ENCODE data around the gene ARPC1B. TPM values are rescaled to one million over a fixed set of nuclear protein-coding genes. Genes with fewer than 3 reads are reported as not detected.

ARPC1B gene
- total and polyA plus RNA-seq, 2 donors = 186 to 204 TPM

DNA sequence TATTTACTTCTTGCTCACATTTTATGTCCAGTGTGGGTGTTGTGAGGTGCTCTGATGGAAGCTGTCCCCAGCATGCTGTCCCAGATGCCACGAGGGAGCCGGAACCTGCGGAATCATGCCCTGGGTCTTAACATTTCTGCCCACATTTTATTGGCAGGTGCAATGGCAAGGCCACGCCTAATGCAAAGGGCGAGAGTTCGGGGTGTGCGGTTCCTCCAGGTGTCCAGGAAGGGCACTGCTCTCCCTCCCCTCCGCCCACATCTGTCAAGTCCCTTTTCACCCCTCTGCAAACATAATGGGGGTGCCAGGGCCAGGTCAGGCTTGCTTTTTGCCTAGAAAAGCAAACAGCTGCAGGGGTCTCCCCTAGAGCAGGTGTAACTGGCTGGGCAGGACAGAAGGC, 17.5 kb downstream of the ARPC1B start:
- Histone ChIP-seq H3K4me3 (ENCODE audit: low read length in 2 of 2) (no peak overlapping the region), H3K27me3 (ENCODE audit: control insufficient read depth in 2 of 2, insufficient read depth in 1 of 2, low read length in 1 of 2) (no peaks in the 10 kb centered on the region), H3K27ac (ENCODE audit: low read depth in 1 of 2, low read length in 1 of 2) (no peak overlapping the region), H3K9me3 (ENCODE audit: control insufficient read depth in 2 of 2, insufficient read depth in 1 of 2, low read length in 1 of 2) (no peaks in the 10 kb centered on the region), H3K4me1 (ENCODE audit: control insufficient read depth in 2 of 2, insufficient read depth in 2 of 2, low read length in 2 of 2) (peaks cover 6 to 16% of the 10 kb centered on the region in 2 donors), H3K36me3 (ENCODE audit: control insufficient read depth in 2 of 2, insufficient read depth in 2 of 2, low read length in 1 of 2) (peaks cover 77 to 85% of the 10 kb centered on the region in 2 donors)
- no peak for DNase-seq (ENCODE audit: low read depth in 6 of 9, low spot score in 9 of 9)
- 93% methylated on average over 8 of the region's 8 CpGs for WGBS

DNA sequence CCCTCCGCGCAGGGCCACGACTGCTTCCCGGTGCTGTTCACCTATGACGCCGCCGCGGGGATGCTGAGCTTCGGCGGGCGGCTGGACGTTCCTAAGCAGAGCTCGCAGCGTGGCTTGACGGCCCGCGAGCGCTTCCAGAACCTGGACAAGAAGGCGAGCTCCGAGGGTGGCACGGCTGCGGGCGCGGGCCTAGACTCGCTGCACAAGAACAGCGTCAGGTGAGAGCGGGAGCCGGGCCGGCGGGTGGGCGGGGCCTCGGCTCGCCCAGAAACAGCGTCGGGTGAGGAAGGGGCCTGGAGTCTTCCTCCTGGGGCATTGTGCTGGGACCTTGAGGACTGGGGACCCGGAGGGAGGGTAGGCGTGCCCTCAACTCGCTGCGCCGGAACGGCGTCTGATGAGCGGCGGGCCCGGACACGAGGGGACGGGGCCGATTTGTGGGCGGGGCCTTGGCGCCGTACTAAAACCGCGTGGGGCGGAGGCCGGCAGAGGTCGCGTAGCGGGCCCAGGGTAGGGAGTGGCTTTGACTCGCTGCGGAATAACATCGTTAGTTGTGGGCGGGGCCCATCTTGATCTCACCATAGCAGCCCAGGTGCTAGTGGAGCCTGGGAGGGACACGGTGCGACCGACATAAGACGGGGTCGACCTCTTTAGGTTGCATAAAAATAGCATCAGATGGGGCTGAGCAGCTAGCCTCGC, 18.3 kb downstream of the ARPC1B start:
- H3K4me3 ChIP-seq (ENCODE audit: low read length in 2 of 2) = peak overlapping the region; percentile 52 to 55
- DNase-seq (ENCODE audit: low read depth in 6 of 9, low spot score in 9 of 9) = peak in 3 of 9 donors; percentile 54 to 81 (median 68)
- H3K4me1 ChIP-seq (ENCODE audit: control insufficient read depth in 2 of 2, insufficient read depth in 2 of 2, low read length in 2 of 2) = peaks cover 6 to 16% of the 10 kb centered on the region in 2 donors
- H3K36me3 ChIP-seq (ENCODE audit: control insufficient read depth in 2 of 2, insufficient read depth in 2 of 2, low read length in 1 of 2) = peaks cover 79 to 85% of the 10 kb centered on the region in 2 donors
- no peaks in the 10 kb centered on the region for H3K27me3 ChIP-seq (ENCODE audit: control insufficient read depth in 2 of 2, insufficient read depth in 1 of 2, low read length in 1 of 2)
- no peaks in the 10 kb centered on the region for H3K9me3 ChIP-seq (ENCODE audit: control insufficient read depth in 2 of 2, insufficient read depth in 1 of 2, low read length in 1 of 2)
- WGBS = 35% methylated on average over 68 of the region's 68 CpGs
- H3K27ac ChIP-seq (ENCODE audit: low read depth in 1 of 2, low read length in 1 of 2) = peak overlapping the region in 1 of 2 donors; percentile 46

DNA sequence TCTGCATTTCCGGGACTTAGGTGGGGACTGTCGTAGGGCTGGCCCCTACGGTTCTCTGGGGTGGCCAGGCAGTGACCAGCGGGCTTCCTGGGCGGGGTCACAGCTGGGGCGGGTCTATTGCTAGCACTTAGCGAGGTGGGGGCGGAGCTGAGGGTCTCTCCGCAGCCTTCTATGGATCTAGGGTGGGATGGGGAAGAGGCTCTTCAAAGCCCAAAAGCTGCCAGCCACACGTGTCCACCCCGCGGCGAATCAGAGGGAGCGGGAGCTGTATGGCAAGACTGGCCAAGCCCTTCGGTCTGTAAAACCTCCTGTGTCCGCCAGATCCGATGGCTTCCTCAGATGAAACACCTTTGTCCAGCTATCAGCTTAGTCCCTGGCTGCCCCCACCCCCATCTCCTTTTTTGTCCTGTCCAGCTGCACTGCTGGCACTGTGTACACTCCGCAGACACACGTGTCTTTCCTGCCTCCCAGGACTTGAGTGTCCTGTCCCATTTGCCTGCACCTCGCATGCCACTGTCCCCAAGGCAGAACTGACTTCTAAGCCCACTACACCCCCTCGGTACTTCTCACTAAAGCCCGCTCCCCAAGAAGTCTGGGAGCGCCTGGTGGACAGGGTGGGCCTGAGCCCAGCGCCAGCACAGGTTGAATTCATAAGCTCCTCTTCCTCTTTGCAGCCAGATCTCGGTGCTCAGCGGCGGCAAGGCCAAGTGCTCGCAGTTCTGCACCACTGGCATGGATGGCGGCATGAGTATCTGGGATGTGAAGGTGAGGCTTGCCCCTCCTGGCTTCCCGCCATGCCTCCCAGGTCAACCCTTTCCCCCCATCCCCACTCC, 19.0 kb downstream of the ARPC1B start:
- peak overlapping the region; percentile 52 to 55 for H3K4me3 ChIP-seq (ENCODE audit: low read length in 2 of 2)
- no peak overlapping the region for H3K27ac ChIP-seq (ENCODE audit: low read depth in 1 of 2, low read length in 1 of 2)
- peaks cover 74 to 85% of the 10 kb centered on the region in 2 donors for H3K36me3 ChIP-seq (ENCODE audit: control insufficient read depth in 2 of 2, insufficient read depth in 2 of 2, low read length in 1 of 2)
- peaks cover 6 to 16% of the 10 kb centered on the region in 2 donors for H3K4me1 ChIP-seq (ENCODE audit: control insufficient read depth in 2 of 2, insufficient read depth in 2 of 2, low read length in 2 of 2)
- WGBS = 81% methylated on average over 30 of the region's 30 CpGs
- no peaks in the 10 kb centered on the region for H3K9me3 ChIP-seq (ENCODE audit: control insufficient read depth in 2 of 2, insufficient read depth in 1 of 2, low read length in 1 of 2)
- DNase-seq (ENCODE audit: low read depth in 6 of 9, low spot score in 9 of 9) = no peak
- no peaks in the 10 kb centered on the region for H3K27me3 ChIP-seq (ENCODE audit: control insufficient read depth in 2 of 2, insufficient read depth in 1 of 2, low read length in 1 of 2)

DNA sequence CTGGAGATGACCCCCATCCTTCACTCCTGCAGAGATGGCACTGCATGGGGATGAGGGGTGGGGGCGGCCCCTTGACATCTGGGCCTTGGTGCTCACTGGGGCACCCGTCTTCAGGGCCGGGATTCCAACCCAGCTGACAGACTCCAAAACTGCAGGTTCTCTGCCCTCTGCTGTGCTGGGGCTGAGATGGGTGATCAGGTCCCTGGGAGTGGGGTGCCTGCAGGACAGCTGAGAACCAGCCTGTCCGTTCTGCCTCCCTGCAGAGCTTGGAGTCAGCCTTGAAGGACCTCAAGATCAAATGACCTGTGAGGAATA, 19.6 kb downstream of the ARPC1B start:
- H3K4me1 ChIP-seq (ENCODE audit: control insufficient read depth in 2 of 2, insufficient read depth in 2 of 2, low read length in 2 of 2) = peaks cover 6 to 16% of the 10 kb centered on the region in 2 donors
- H3K9me3 ChIP-seq (ENCODE audit: control insufficient read depth in 2 of 2, insufficient read depth in 1 of 2, low read length in 1 of 2) = no peaks in the 10 kb centered on the region
- 95% methylated on average over 4 of the region's 4 CpGs for WGBS
- no peak overlapping the region for H3K4me3 ChIP-seq (ENCODE audit: low read length in 2 of 2)
- H3K27me3 ChIP-seq (ENCODE audit: control insufficient read depth in 2 of 2, insufficient read depth in 1 of 2, low read length in 1 of 2) = no peaks in the 10 kb centered on the region
- DNase-seq (ENCODE audit: low read depth in 6 of 9, low spot score in 9 of 9) = no peak
- no peak overlapping the region for H3K27ac ChIP-seq (ENCODE audit: low read depth in 1 of 2, low read length in 1 of 2)
- peaks cover 79 to 88% of the 10 kb centered on the region in 2 donors for H3K36me3 ChIP-seq (ENCODE audit: control insufficient read depth in 2 of 2, insufficient read depth in 2 of 2, low read length in 1 of 2)

DNA sequence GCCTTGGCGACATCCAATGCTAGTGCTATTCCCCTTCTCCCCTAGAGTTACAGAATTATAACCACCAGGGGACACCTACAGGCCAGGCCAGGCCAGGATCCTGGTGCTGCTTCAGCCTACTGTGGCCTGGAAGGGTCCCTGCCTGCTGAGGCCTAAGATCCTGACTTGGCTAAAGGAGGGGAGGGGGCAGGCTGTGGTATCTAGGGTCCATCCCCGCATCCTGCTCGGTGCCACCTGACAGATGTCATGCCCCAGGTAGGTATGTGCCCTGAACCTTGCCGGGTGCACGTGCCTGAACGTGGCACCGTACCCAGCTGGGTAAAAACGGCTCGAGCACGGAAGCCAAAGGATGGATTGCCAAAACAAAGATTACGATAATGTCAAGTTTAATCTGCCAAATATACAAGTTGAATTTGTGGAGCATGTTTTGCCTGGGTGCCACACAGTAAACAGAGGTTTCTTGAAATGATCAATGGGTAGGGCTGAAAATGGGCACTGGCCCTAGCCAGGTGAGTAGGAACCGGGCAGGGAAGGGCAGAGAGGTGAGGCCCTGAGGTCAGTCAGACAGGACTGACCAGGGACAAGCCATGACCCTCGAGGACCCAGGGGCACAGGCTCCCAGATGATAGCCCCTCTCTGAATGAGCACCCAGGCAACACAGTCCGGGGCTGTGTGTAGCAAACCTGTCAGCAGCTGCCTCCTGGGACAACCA, 21.2 kb downstream of the ARPC1B start:
- H3K9me3 ChIP-seq (ENCODE audit: control insufficient read depth in 2 of 2, insufficient read depth in 1 of 2, low read length in 1 of 2) = no peaks in the 10 kb centered on the region
- peaks cover 80 to 88% of the 10 kb centered on the region in 2 donors for H3K36me3 ChIP-seq (ENCODE audit: control insufficient read depth in 2 of 2, insufficient read depth in 2 of 2, low read length in 1 of 2)
- H3K27ac ChIP-seq (ENCODE audit: low read depth in 1 of 2, low read length in 1 of 2) = no peak overlapping the region
- no peaks in the 10 kb centered on the region for H3K27me3 ChIP-seq (ENCODE audit: control insufficient read depth in 2 of 2, insufficient read depth in 1 of 2, low read length in 1 of 2)
- no peak overlapping the region for H3K4me3 ChIP-seq (ENCODE audit: low read length in 2 of 2)
- 97% methylated on average over 14 of the region's 14 CpGs for WGBS
- no peak for DNase-seq (ENCODE audit: low read depth in 6 of 9, low spot score in 9 of 9)
- H3K4me1 ChIP-seq (ENCODE audit: control insufficient read depth in 2 of 2, insufficient read depth in 2 of 2, low read length in 2 of 2) = peaks cover 6 to 16% of the 10 kb centered on the region in 2 donors

DNA sequence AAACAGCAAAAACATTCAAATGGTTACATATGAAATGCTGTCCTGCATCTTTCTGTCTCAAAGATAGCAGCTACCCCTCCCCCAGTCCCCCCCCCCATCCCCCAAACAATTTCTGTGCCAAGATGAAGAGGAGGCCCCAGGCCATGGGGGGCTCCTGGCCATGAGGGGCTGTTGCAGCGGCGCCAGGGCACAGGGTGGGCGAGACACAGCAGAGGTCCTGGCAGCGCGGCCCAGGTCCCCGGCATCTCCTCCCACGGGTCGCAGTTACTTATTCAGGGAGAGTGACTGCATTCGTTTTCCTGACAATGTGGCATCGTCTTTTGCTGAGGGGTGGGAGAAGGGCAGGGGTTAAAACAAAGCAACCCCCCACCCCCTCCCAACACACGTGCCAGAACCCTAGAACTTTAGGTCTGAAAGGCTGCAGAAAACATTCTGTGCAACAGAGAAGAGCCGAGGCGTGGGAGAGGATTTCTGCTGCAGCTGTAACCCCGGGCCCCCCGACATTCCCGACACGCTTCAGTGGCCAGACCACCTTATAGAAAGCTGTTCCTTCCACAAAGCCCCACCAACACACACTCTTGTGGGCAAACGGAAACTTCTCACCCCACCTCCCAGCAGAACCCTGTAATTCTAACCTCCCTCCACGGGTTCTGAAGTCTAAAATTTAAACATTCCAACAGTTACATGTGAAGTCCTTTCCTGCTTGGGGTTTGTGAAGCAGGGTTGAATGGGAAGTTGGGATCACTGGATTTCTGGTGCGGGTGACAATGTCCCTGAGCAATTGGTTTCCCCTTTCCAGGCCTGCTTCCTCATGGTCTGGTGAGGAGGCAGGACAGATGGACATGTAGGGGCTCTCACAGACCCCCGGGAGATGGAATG, 22.1 kb downstream of the ARPC1B start:
- H3K36me3 ChIP-seq (ENCODE audit: control insufficient read depth in 2 of 2, insufficient read depth in 2 of 2, low read length in 1 of 2) = peaks cover 79 to 85% of the 10 kb centered on the region in 2 donors
- 95% methylated on average over 21 of the region's 21 CpGs for WGBS
- no peak overlapping the region for H3K4me3 ChIP-seq (ENCODE audit: low read length in 2 of 2)
- no peak overlapping the region for H3K27ac ChIP-seq (ENCODE audit: low read depth in 1 of 2, low read length in 1 of 2)
- no peaks in the 10 kb centered on the region for H3K27me3 ChIP-seq (ENCODE audit: control insufficient read depth in 2 of 2, insufficient read depth in 1 of 2, low read length in 1 of 2)
- DNase-seq (ENCODE audit: low read depth in 6 of 9, low spot score in 9 of 9) = no peak
- H3K9me3 ChIP-seq (ENCODE audit: control insufficient read depth in 2 of 2, insufficient read depth in 1 of 2, low read length in 1 of 2) = no peaks in the 10 kb centered on the region
- peaks cover 6 to 16% of the 10 kb centered on the region in 2 donors for H3K4me1 ChIP-seq (ENCODE audit: control insufficient read depth in 2 of 2, insufficient read depth in 2 of 2, low read length in 2 of 2)

DNA sequence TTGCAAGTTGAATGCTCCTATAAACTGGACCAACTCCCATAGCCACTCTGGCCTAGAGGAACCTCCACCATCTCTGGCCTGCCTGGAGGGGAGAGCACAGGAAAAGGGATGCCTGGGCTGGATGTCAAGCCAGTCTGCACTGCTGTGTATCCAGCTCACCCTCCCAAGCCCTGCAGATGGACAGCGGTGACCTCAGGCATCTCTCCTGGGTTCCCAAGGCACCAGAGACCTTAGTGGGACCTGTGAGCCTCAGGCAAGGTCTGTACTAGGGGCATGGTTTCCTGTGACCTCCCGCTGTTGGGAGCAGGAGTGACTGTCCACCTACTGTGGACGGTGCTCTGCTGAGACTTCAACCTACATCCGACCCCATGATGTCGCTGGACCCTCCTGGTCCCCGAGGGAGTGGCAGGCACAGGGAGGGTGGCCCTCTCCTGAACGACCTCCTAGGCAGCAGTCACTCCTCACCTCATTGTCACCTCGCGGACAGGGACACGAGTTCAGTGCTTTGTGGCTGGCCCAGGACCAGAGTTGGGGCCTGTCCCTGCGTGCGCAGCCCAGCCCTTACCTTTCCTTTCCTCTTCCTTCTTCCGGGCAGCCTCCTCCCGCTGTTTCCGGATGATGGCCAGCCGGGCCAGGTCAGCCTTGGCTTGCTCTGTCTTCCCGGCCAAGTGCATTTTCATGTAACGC, 22.9 kb downstream of the ARPC1B start:
- Histone ChIP-seq H3K36me3 (ENCODE audit: control insufficient read depth in 2 of 2, insufficient read depth in 2 of 2, low read length in 1 of 2) (peaks cover 80 to 85% of the 10 kb centered on the region in 2 donors), H3K4me1 (ENCODE audit: control insufficient read depth in 2 of 2, insufficient read depth in 2 of 2, low read length in 2 of 2) (peaks cover 2 to 12% of the 10 kb centered on the region in 2 donors), H3K27me3 (ENCODE audit: control insufficient read depth in 2 of 2, insufficient read depth in 1 of 2, low read length in 1 of 2) (no peaks in the 10 kb centered on the region), H3K9me3 (ENCODE audit: control insufficient read depth in 2 of 2, insufficient read depth in 1 of 2, low read length in 1 of 2) (no peaks in the 10 kb centered on the region), H3K4me3 (ENCODE audit: low read length in 2 of 2) (no peak overlapping the region), H3K27ac (ENCODE audit: low read depth in 1 of 2, low read length in 1 of 2) (no peak overlapping the region)
- DNase-seq (ENCODE audit: low read depth in 6 of 9, low spot score in 9 of 9) = no peak
- 95% methylated on average over 18 of the region's 18 CpGs for WGBS

DNA sequence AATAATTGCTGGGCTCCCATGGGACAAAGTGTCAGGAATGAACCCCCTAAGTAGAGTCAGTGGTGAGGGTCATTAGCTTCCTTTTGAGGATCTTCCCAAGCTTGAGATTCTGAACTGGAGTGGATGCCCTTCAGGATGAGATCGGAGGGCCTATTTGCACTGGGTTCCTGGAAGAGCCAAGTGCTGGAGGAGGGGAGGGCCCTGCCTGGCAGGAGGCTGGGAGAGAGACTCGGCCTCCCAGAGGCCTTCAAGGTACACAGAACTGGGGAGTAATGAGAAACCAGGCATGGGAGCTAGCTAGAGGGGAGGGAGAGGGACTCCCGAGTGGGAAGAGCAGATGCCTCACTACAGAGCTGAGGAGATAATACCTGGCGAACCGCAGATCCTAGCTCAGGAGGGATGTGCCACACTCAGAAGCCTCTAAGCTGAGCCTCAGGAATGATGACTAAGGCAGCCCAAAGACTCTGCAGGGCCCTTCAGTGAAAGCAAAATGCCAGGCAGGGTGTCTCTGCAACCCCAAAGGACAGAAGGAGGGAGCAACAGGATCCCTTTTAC, 24.4 kb downstream of the ARPC1B start:
- H3K27me3 ChIP-seq (ENCODE audit: control insufficient read depth in 2 of 2, insufficient read depth in 1 of 2, low read length in 1 of 2) = no peaks in the 10 kb centered on the region
- 97% methylated on average over 5 of the region's 5 CpGs for WGBS
- H3K9me3 ChIP-seq (ENCODE audit: control insufficient read depth in 2 of 2, insufficient read depth in 1 of 2, low read length in 1 of 2) = no peaks in the 10 kb centered on the region
- no peak for DNase-seq (ENCODE audit: low read depth in 6 of 9, low spot score in 9 of 9)
- H3K4me1 ChIP-seq (ENCODE audit: control insufficient read depth in 2 of 2, insufficient read depth in 2 of 2, low read length in 2 of 2) = no peaks in the 10 kb centered on the region
- no peak overlapping the region for H3K27ac ChIP-seq (ENCODE audit: low read depth in 1 of 2, low read length in 1 of 2)
- H3K36me3 ChIP-seq (ENCODE audit: control insufficient read depth in 2 of 2, insufficient read depth in 2 of 2, low read length in 1 of 2) = peaks cover 83 to 89% of the 10 kb centered on the region in 2 donors
- H3K4me3 ChIP-seq (ENCODE audit: low read length in 2 of 2) = no peak overlapping the region
